ENCODE results near the gene CRABP2. TPM values are rescaled to one million over a fixed set of nuclear protein-coding genes. Genes with fewer than 3 reads are reported as not detected.

Gene CRABP2
- total and polyA plus RNA-seq, 2 experiments from 2014 or later, result 45.9 to 137 TPM

- no peaks in the 10 kb centered on the region for H3K9me2 ChIP-seq (ENCODE audit: insufficient read depth)
- Mint-ChIP-seq H3K9me3 (no peaks in the 10 kb centered on the region; the same call in 2 of the 3 replicates), H3K27ac (peak overlapping the region; percentile 43), H3K4me3 (peak overlapping the region; percentile 55; the same call in 2 of the 3 replicates), H3K27me3 (ENCODE audit: insufficient read depth, low read depth, poor library complexity) (peaks cover 22% of the 10 kb centered on the region), H3K36me3 (ENCODE audit: low read depth) (peaks cover 16% of the 10 kb centered on the region), H3K4me1 (peaks cover 61% of the 10 kb centered on the region)
- H3F3A ChIP-seq (replicated peaks; ENCODE audit: low read depth), result peaks cover 36% of the 10 kb centered on the region
- no peaks in the 10 kb centered on the region; the same call in 1 of the 2 replicates for H3K36me3 ChIP-seq (ENCODE audit: insufficient read depth)
- peaks cover 53% of the 10 kb centered on the region for H3K4me1 ChIP-seq (ENCODE audit: insufficient read depth)
- peak; percentile 66 for DNase-seq (ENCODE audit: low spot score)
- no peaks in the 10 kb centered on the region for H3K79me2 ChIP-seq (replicated peaks; ENCODE audit: insufficient read depth)
- H2AFZ ChIP-seq, result peak overlapping the region; percentile 78
- H3K4me2 ChIP-seq, result peak overlapping the region; percentile 81
- peak overlapping the region; percentile 51 for H3K4me3 ChIP-seq
- ATAC-seq, result peak; percentile 1
- no peaks in the 10 kb centered on the region for H4K20me1 ChIP-seq (replicated peaks; ENCODE audit: insufficient read depth)
- H3K27me3 ChIP-seq (ENCODE audit: insufficient read depth), result peaks cover 22% of the 10 kb centered on the region
- TF ChIP-seq EZH2phosphoT487 (IDR thresholded peaks at IDR 0.05; ENCODE audit: unreplicated experiment), result no peak
- TF ChIP-seq ETS1 (IDR thresholded peaks at IDR 0.05), result no peak
- no peak for TF ChIP-seq REST (IDR thresholded peaks at IDR 0.05; ENCODE audit: unreplicated experiment)
- TF ChIP-seq ZNF331 (CRISPR knock-in tag; IDR thresholded peaks at IDR 0.05; ENCODE audit: low read depth), result no peak
- no peak for TF ChIP-seq STAT1 (IDR thresholded peaks at IDR 0.05; ENCODE audit: unreplicated experiment)
- TF ChIP-seq CTCF (conservative IDR thresholded peaks at IDR 0.05; ENCODE audit: low read depth in 2 of 2), result no peak
- TF ChIP-seq POLR2AphosphoS5 (IDR thresholded peaks at IDR 0.05; ENCODE audit: low read depth), result no peak
- no peak for TF ChIP-seq JUNB (IDR thresholded peaks at IDR 0.05; ENCODE audit: unreplicated experiment)
- no peak for TF ChIP-seq ZNF462 (CRISPR knock-in tag; IDR thresholded peaks at IDR 0.05)
- no peak for TF ChIP-seq CREB1 (CRISPR knock-in tag; IDR thresholded peaks at IDR 0.05; ENCODE audit: low read depth)
- TF ChIP-seq ZNF114 (CRISPR knock-in tag; IDR thresholded peaks at IDR 0.05), result no peak
- no peak for TF ChIP-seq NANOG (IDR thresholded peaks at IDR 0.05; ENCODE audit: borderline replicate concordance)
- no peak for TF ChIP-seq EZH2 (IDR thresholded peaks at IDR 0.05; ENCODE audit: low read depth, unreplicated experiment)
- peak overlapping the region; percentile 97 for H3K27ac ChIP-seq (ENCODE audit: low read depth)
Measured at GRCh38 chr1:156693848-156694689, 11.3 kb downstream of the CRABP2 start.
